GM12878 (cell line): ENCODE data around the gene CD96.

Source experiments
- CTCF ChIP-seq, 3 experiments: IDR thresholded peaks in 2 of 3; conservative IDR thresholded peaks in 1 of 3; 2 replicates each; pipeline ENCODE4 v1.5.1; 2011; ENCODE audit warnings: low read depth in 3 of 3, low read length in 3 of 3, mild to moderate bottlenecking in 3 of 3, control low read depth in 2 of 3, moderate library complexity in 2 of 3, inconsistent platforms in 1 of 3, mixed read lengths in 1 of 3; ENCODE audit not compliant: control insufficient read depth in 2 of 3, insufficient read depth in 1 of 3; ENCODE audit errors: extremely low read depth in 1 of 3
- MTA3 ChIP-seq: IDR thresholded peaks from 2 replicates; pipeline ENCODE4 v1.6.1; 2012; ENCODE audit warnings: low read length, inconsistent platforms, borderline replicate concordance
- MXI1 ChIP-seq: fragments of 150-350 bp; IDR thresholded peaks from 2 replicates; pipeline ENCODE4 v1.6.1; 2011; ENCODE audit warnings: low read depth, mild to moderate bottlenecking, inconsistent platforms, low read length, improper control_type of control experiment
- RAD51 ChIP-seq: fragments of 450-650 bp; IDR thresholded peaks from 2 replicates; pipeline ENCODE4 v1.6.1; 2016; ENCODE audit warnings: moderate library complexity, mild to moderate bottlenecking, inconsistent platforms

- TF ChIP-seq CTCF (IDR thresholded peaks at IDR 0.05 in 2 of 3, conservative IDR thresholded peaks at IDR 0.05 in 1 of 3; ENCODE audit: control insufficient read depth in 2 of 3, extremely low read depth in 1 of 3, insufficient read depth in 1 of 3, low read depth in 3 of 3, low read length in 3 of 3) (no peak), MXI1 (no peak), MTA3 (no peak), RAD51 (no peak)
Measured at GRCh38 chr3:111594781-111595180, 52.8 kb downstream of the CD96 start.
